Stimulated activated naive CD8-positive, alpha-beta T cell treated with anti-CD3 and anti-CD28 coated beads, Interleukin-15, Interleukin-2, amounts not matched to agents 100 U/mL and 50 U/mL, for 24 hours (primary cell): ENCODE data around the gene C19orf85.
"Not testable (repeated sequence)": the region's sequence is repeated elsewhere in the genome, so short reads cannot be mapped to it uniquely, and the experiment has no call there.

Experiments
- ATAC-seq: fragments of 150-1000 bp; cut with Tn5 transposase; one replicate; pipeline ENCODE4 v1.10.0; 2021
- DNase-seq: peaks from one replicate; pipeline ENCODE4 v3.0.0; 2021

C19orf85 gene

GRCh38 chr19:55457683-55458457, 6.7 kb downstream of the C19orf85 start:
- ATAC-seq, result no peak
- DNase-seq, result no peak

- no peak for DNase-seq
- ATAC-seq, result no peak
Measured at GRCh38 chr19:55456347-55456746, 8.2 kb downstream of the C19orf85 start.

- ATAC-seq, result no peak
- DNase-seq, result no peak
Measured at GRCh38 chr19:55455576-55456235, 8.8 kb downstream of the C19orf85 start.

GRCh38 chr19:55454787-55455243, 9.7 kb downstream of the C19orf85 start:
- ATAC-seq (peak; percentile 44), DNase-seq (peak; percentile 64)

GRCh38 chr19:55453511-55454260, 10.9 kb downstream of the C19orf85 start:
- ATAC-seq (no peak), DNase-seq (no peak)

- ATAC-seq (peak; percentile 47), DNase-seq (peak; percentile 41)
Measured at GRCh38 chr19:55452749-55453346, 11.7 kb downstream of the C19orf85 start.

- DNase-seq (no peak), ATAC-seq (no peak)
Measured at GRCh38 chr19:55451965-55452748, 12.4 kb downstream of the C19orf85 start.

- no peak for DNase-seq
- ATAC-seq, result peak; percentile 11
Measured at GRCh38 chr19:55451163-55451964, 13.2 kb downstream of the C19orf85 start.

GRCh38 chr19:55449469-55449868, 15.1 kb downstream of the C19orf85 start:
- DNase-seq, result no peak
- ATAC-seq, result no peak

GRCh38 chr19:55448175-55448490, 16.4 kb downstream of the C19orf85 start:
- DNase-seq, ATAC-seq: not testable (repeated sequence)

- DNase-seq (no peak), ATAC-seq (peak; percentile 24)
Measured at GRCh38 chr19:55447421-55448174, 17.0 kb downstream of the C19orf85 start.

GRCh38 chr19:55446060-55446459, 18.5 kb downstream of the C19orf85 start:
- ATAC-seq (no peak), DNase-seq (no peak)

GRCh38 chr19:55444646-55445045, 19.9 kb downstream of the C19orf85 start:
- ATAC-seq, result no peak
- no peak for DNase-seq

- DNase-seq, result no peak
- ATAC-seq, result no peak
Measured at GRCh38 chr19:55443824-55444480, 20.6 kb downstream of the C19orf85 start.

GRCh38 chr19:55443045-55443823, 21.3 kb downstream of the C19orf85 start, which contains the start of gene SHISA7:
Gene SHISA7 (minus strand): TSS chr19:55443300. CDS start chr19:55442863, 437 bp downstream.
- ATAC-seq (no peak), DNase-seq (no peak)

- ATAC-seq (no peak), DNase-seq (no peak)
Measured at GRCh38 chr19:55442372-55442961, 22.1 kb downstream of the C19orf85 start.

GRCh38 chr19:55441692-55442321, 22.7 kb downstream of the C19orf85 start:
- DNase-seq (peak; percentile 31), ATAC-seq (no peak)

- no peak for DNase-seq
- ATAC-seq, result no peak
Measured at GRCh38 chr19:55441319-55441691, 23.2 kb downstream of the C19orf85 start.
